CD4-positive, alpha-beta T cell (primary cell): Measurements from ENCODE around the gene ZHX3. TPM values are rescaled to one million over a fixed set of nuclear protein-coding genes. Genes with fewer than 3 reads are reported as not detected.

Experiments used
- ATAC-seq: fragments of 200-7000 bp; cut with Tn5 transposase; one replicate; pipeline ENCODE4 v1.10.0; 2022; ENCODE audit warnings: mild to moderate bottlenecking; ENCODE audit not compliant: poor library complexity
- CTCF ChIA-PET: fragments of 350-600 bp; sonication (Branson Sonifier 250); formaldehyde crosslinking; loops from one replicate; lab custom pipeline; 2021; ENCODE audit warnings: antibody characterized with exemption, inconsistent platforms; lab: Charles Lee
- POLR2A ChIA-PET: fragments of 350-600 bp; sonication (Branson Sonifier 250); formaldehyde crosslinking; loops from one replicate; lab custom pipeline; 2021; ENCODE audit warnings: antibody characterized with exemption, inconsistent platforms; lab: Charles Lee
- DNase-seq, 14 experiments: peaks; one replicate each; pipeline ENCODE4 v3.0.0-alpha.2; 2013 to 2020; ENCODE audit warnings: mixed read lengths in 2 of 14
- H3K27ac ChIP-seq, 2 donors: one replicate each; pipeline versions ENCODE4 v1.5.1 to v1.7.0; 2013; ENCODE audit warnings: low read length in 2 of 2, low read depth in 1 of 2, mild to moderate bottlenecking in 1 of 2
- H3K27me3 ChIP-seq, 2 experiments: 1 replicate in 1 of 2; 2 replicates in 1 of 2; pipeline versions ENCODE4 v1.6.1 to v1.7.0; 2013; ENCODE audit warnings: low read length in 2 of 2, control low read depth in 1 of 2, mild to moderate bottlenecking in 1 of 2, moderate library complexity in 1 of 2; ENCODE audit not compliant: insufficient read depth in 2 of 2, control insufficient read depth in 1 of 2
- H3K36me3 ChIP-seq: one replicate; pipeline ENCODE4 v1.6.1; 2013; ENCODE audit warnings: low read length, control low read depth; ENCODE audit not compliant: insufficient read depth
- H3K4me1 ChIP-seq: one replicate; pipeline ENCODE4 v1.6.1; 2013; ENCODE audit warnings: low read length, control low read depth; ENCODE audit not compliant: insufficient read depth
- H3K4me3 ChIP-seq: one replicate; pipeline ENCODE4 v1.5.1; 2013; ENCODE audit warnings: mild to moderate bottlenecking, low read length, moderate library complexity
- H3K9me3 ChIP-seq, 2 experiments: 1 replicate in 1 of 2; 2 replicates in 1 of 2; pipeline versions ENCODE4 v1.6.1 to v1.7.0; 2013; ENCODE audit warnings: low read length in 2 of 2, mild to moderate bottlenecking in 2 of 2, control low read depth in 1 of 2, moderate library complexity in 1 of 2; ENCODE audit not compliant: control insufficient read depth in 1 of 2, insufficient read depth in 1 of 2
- H3K27ac Mint-ChIP-seq: one replicate; pipeline ENCODE4 v1.8.0; 2020; ENCODE audit warnings: mixed read lengths
- H3K27me3 Mint-ChIP-seq: one replicate; pipeline ENCODE4 v1.8.0; 2021; ENCODE audit warnings: mixed read lengths
- H3K36me3 Mint-ChIP-seq: one replicate; pipeline ENCODE4 v1.8.0; 2021; ENCODE audit warnings: low read depth, mixed read lengths
- H3K4me1 Mint-ChIP-seq: one replicate; pipeline ENCODE4 v1.8.0; 2021; ENCODE audit warnings: low read depth, mixed read lengths
- H3K4me3 Mint-ChIP-seq: one replicate; pipeline ENCODE4 v1.8.0; 2020; ENCODE audit warnings: mild to moderate bottlenecking, mixed read lengths
- H3K9me3 Mint-ChIP-seq: one replicate; pipeline ENCODE4 v1.8.0; 2020; ENCODE audit warnings: mixed read lengths
- intact Hi-C, 2 experiments: fragments of 100-400 bp; cut with DNase I in 1 of 2; cut with micrococcal nuclease in 1 of 2; formaldehyde crosslinking; loops; one replicate each; pipeline versions ENCODE4 v1.15.1 to v1.9.0; 2023 to 2025; cut with DNase I, micrococcal nuclease
- total RNA-seq, 174 experiments: library from RNA in 2 of 174; stranded (reverse) in 2 of 174; gene quantifications; one replicate each; pipeline ENCODE4 v1.2.3 and lab custom pipeline; 2021 to 2026
- TF ChIP-seq, protein P1 (sequence below): fragments of 200-600 bp; IDR thresholded peaks from one replicate; pipeline ENCODE4 v1.8.0; 2022; ENCODE audit warnings: antibody characterized with exemption, mild to moderate bottlenecking

Gene ZHX3
- total RNA-seq, 2 experiments from 2014 or later, result 6.6 to 7.6 TPM

GRCh38 chr20:41300886-41301285, 16.6 kb downstream of the ZHX3 start:
- no peak overlapping the region for H3K4me3 Mint-ChIP-seq
- no peaks in the 10 kb centered on the region for H3K9me3 Mint-ChIP-seq
- H3K4me1 ChIP-seq, result no peaks in the 10 kb centered on the region
- ChIA-PET CTCF (no interaction called here), POLR2A (no interaction called here)
- no peak overlapping the region for H3K27ac Mint-ChIP-seq
- no peak for DNase-seq
- intact Hi-C loops, result no loop called here
- H3K4me3 ChIP-seq, result no peak overlapping the region
- no peak overlapping the region for H3K27ac ChIP-seq
- H3K9me3 ChIP-seq, result no peaks in the 10 kb centered on the region
- H3K36me3 Mint-ChIP-seq, result no peaks in the 10 kb centered on the region
- H3K4me1 Mint-ChIP-seq, result no peaks in the 10 kb centered on the region
- no peak for ATAC-seq
- H3K27me3 ChIP-seq, result no peaks in the 10 kb centered on the region
- H3K36me3 ChIP-seq, result no peaks in the 10 kb centered on the region
- TF ChIP-seq, protein P1, sequence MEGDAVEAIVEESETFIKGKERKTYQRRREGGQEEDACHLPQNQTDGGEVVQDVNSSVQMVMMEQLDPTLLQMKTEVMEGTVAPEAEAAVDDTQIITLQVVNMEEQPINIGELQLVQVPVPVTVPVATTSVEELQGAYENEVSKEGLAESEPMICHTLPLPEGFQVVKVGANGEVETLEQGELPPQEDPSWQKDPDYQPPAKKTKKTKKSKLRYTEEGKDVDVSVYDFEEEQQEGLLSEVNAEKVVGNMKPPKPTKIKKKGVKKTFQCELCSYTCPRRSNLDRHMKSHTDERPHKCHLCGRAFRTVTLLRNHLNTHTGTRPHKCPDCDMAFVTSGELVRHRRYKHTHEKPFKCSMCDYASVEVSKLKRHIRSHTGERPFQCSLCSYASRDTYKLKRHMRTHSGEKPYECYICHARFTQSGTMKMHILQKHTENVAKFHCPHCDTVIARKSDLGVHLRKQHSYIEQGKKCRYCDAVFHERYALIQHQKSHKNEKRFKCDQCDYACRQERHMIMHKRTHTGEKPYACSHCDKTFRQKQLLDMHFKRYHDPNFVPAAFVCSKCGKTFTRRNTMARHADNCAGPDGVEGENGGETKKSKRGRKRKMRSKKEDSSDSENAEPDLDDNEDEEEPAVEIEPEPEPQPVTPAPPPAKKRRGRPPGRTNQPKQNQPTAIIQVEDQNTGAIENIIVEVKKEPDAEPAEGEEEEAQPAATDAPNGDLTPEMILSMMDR, result no peak
- H3K27me3 Mint-ChIP-seq, result no peaks in the 10 kb centered on the region

- H3K27ac ChIP-seq, result no peak overlapping the region
- no peaks in the 10 kb centered on the region for H3K36me3 ChIP-seq
- Mint-ChIP-seq H3K27ac (no peak overlapping the region), H3K27me3 (no peaks in the 10 kb centered on the region), H3K36me3 (no peaks in the 10 kb centered on the region), H3K9me3 (no peaks in the 10 kb centered on the region), H3K4me1 (no peaks in the 10 kb centered on the region), H3K4me3 (no peak overlapping the region)
- ChIA-PET CTCF (no interaction called here), POLR2A (no interaction called here)
- DNase-seq, result no peak
- TF ChIP-seq, protein P1, result no peak
- no peak overlapping the region for H3K4me3 ChIP-seq
- no peaks in the 10 kb centered on the region for H3K9me3 ChIP-seq
- no peaks in the 10 kb centered on the region for H3K27me3 ChIP-seq
- intact Hi-C loops, result no loop called here
- no peaks in the 10 kb centered on the region for H3K4me1 ChIP-seq
- no peak for ATAC-seq
Measured at GRCh38 chr20:41300383-41300782, 17.1 kb downstream of the ZHX3 start.

- ATAC-seq (no peak), DNase-seq (no peak)
- Histone ChIP-seq H3K27me3 (no peaks in the 10 kb centered on the region), H3K27ac (no peak overlapping the region), H3K36me3 (no peaks in the 10 kb centered on the region), H3K4me3 (no peak overlapping the region), H3K4me1 (no peaks in the 10 kb centered on the region), H3K9me3 (no peaks in the 10 kb centered on the region)
- no peaks in the 10 kb centered on the region for H3K36me3 Mint-ChIP-seq
- intact Hi-C loops, result no loop called here
- POLR2A ChIA-PET, result no interaction called here
- no peaks in the 10 kb centered on the region for H3K9me3 Mint-ChIP-seq
- no peaks in the 10 kb centered on the region for H3K27me3 Mint-ChIP-seq
- TF ChIP-seq, protein P1, result no peak
- CTCF ChIA-PET, result no interaction called here
- no peak overlapping the region for H3K4me3 Mint-ChIP-seq
- H3K27ac Mint-ChIP-seq, result no peak overlapping the region
- no peaks in the 10 kb centered on the region for H3K4me1 Mint-ChIP-seq
Measured at GRCh38 chr20:41299899-41300298, 17.6 kb downstream of the ZHX3 start.
